Ishikawa (cell line): ENCODE results near the gene GLB1L.

Experiments
- EGR1 ChIP-seq: IDR thresholded peaks from 2 replicates; pipeline ENCODE4 v1.6.1; 2012
- EP300 ChIP-seq: IDR thresholded peaks from 2 replicates; pipeline ENCODE4 v1.6.1; 2012; ENCODE audit warnings: borderline replicate concordance
- MAX ChIP-seq: IDR thresholded peaks from 2 replicates; pipeline ENCODE4 v1.6.1; 2012
- REST ChIP-seq: IDR thresholded peaks from 2 replicates; pipeline ENCODE4 v1.6.1; 2012; ENCODE audit warnings: low read depth, mild to moderate bottlenecking
- TCF12 ChIP-seq: IDR thresholded peaks from 2 replicates; pipeline ENCODE4 v1.6.1; 2012; ENCODE audit warnings: low read depth
- YY1 ChIP-seq: IDR thresholded peaks from 2 replicates; pipeline ENCODE4 v1.6.1; 2012; ENCODE audit warnings: low read depth

DNA sequence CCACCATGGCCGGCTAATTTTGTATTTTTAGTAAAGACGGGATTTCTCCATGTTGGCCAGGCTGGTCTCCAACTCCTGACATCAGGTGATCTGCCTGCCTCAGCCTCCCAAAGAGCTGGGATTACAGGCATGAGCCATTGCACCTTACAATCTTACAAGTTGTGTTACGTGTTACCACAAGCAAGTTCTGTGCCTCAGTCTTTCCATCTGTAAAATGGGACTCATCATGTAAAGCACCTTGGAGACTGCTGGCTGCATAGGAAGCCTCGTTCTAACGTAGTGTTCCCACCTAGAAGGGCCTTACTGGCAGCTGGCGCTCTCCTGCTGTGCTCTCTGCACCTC, 43.9 kb upstream of the GLB1L start:
- TF ChIP-seq REST (no peak), MAX (no peak), EGR1 (no peak), TCF12 (no peak), YY1 (no peak), EP300 (no peak)
